GM08714 (cell line): ENCODE data around the gene MCCC2.
"Not testable (repeated sequence)": the region's sequence is repeated elsewhere in the genome, so short reads cannot be mapped to it uniquely, and the experiment has no call there.

Experiments used
- H3K4me3 ChIP-seq: fragments of 200-500 bp; sonication (Bioruptor generic); 2 replicates; pipeline ENCODE4 v1.5.1; 2014; ENCODE audit warnings: mild to moderate bottlenecking, low read length, inconsistent platforms
- ZNF274 ChIP-seq: IDR thresholded peaks from 2 replicates; pipeline ENCODE4 v1.6.1; 2012; ENCODE audit warnings: mild to moderate bottlenecking, low read depth, low read length

Gene MCCC2

DNA sequence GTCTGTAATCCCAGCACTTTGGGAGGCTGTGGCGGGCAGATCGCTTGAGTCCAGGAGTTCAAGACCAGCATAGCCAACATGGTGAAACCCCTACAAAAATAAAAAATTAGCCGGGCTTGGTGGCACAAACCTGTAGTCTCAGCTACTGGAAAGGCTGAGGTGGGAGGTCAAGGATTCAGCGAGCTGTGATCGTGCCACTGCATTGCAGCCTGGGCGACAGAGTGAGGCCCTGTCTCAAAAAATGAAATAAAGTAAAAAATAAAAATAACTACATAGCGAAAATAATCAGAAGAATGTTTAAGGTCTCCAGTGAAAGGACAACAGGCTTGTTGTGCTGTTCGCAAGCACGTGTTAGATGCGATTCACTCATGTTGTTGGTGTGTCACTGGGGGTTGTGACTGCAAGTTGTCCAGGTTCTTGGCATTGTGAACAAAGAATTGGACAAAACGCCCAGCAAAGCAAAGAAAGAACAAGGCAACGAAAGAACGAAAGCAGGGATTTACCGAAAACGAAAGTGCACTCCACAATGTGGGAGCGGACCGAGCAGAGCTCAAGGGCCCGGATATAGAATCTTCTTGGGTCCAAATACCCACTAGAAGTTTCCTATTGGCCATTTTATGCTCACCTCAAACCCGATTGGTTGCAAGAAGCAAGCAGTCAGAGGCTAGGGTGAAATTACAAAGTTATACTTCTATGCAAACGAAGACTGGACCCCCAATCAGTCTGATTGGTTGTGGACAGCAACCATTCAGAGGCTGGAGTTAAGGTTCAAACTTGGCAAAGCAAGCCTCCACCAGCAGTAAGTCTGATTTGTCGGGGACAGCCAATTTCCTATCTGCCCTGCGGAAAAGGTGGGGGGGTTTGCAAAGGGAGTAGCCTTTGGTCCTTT, 844 bp upstream of the MCCC2 start:
- TF ChIP-seq ZNF274, result no peak
- peak overlapping the region; percentile 99 for H3K4me3 ChIP-seq

- H3K4me3 ChIP-seq, result peak overlapping the region; percentile 99
- no peak for TF ChIP-seq ZNF274
Observed at GRCh38 chr5:71587766-71588532, 809 bp downstream of the MCCC2 start.

- TF ChIP-seq ZNF274, result no peak
- H3K4me3 ChIP-seq, result peak overlapping the region; percentile 99; the same call in 1 of the 2 replicates
Observed at GRCh38 chr5:71588533-71588885, 1.4 kb downstream of the MCCC2 start.

- no peak for TF ChIP-seq ZNF274
Observed at GRCh38 chr5:71589903-71590302, 2.8 kb downstream of the MCCC2 start.

GRCh38 chr5:71591100-71591499, 4.0 kb downstream of the MCCC2 start:
- no peak for TF ChIP-seq ZNF274

More at GRCh38 chr5:71589903-71590302, 2.8 kb downstream of the MCCC2 start:
- peak overlapping the region; percentile 22; the same call in 1 of the 2 replicates for H3K4me3 ChIP-seq

GRCh38 chr5:71596169-71596568, 9.0 kb downstream of the MCCC2 start:
- no peak overlapping the region for H3K4me3 ChIP-seq
- TF ChIP-seq ZNF274, result no peak

More at GRCh38 chr5:71591100-71591499, 4.0 kb downstream of the MCCC2 start:
- no peak overlapping the region for H3K4me3 ChIP-seq

DNA sequence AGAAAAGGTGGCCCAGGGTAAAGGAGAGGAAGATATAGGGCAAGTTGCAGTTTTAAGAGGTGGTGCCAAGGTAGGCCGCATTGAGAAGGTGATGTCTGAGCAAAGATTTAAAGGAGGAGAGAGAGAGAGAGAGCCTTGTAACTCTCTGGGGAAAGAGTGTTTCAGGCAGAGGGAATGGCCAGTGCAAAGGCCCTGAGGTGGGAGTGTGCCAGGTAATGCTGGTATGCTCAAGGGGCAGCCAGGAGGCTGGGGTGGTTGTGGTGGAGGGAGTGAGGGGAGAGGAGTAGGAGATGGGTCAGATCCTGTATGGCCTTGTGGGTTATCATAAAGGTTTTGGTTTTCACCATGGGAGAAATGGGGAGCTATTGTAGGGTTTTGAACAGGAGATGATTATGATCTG, 9.9 kb downstream of the MCCC2 start:
- no peak for TF ChIP-seq ZNF274
- H3K4me3 ChIP-seq, result no peak overlapping the region

DNA sequence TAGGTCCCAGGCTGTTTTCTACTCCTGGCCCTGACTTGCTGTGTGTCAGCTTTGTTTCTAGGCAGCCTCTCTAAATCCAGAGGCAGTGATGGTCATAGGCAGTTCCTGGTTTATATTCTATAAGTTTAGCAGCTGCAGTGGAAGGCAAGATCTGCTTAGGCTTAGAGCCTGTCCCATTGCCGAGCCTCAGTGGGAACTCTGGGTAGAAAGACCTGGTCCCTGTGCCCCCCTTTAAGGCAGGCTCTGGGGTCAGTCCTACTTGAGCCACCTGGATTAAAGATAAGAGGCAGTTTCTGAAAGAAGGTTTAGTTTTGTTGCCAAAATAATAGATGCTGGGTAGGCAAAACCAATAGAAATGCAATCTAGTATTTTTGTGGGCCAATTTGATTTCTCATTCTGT, 13.6 kb downstream of the MCCC2 start:
- TF ChIP-seq ZNF274, result no peak
- H3K4me3 ChIP-seq, result no peak overlapping the region

GRCh38 chr5:71601222-71602026, 14.3 kb downstream of the MCCC2 start:
- H3K4me3 ChIP-seq, result no peak overlapping the region
- TF ChIP-seq ZNF274, result no peak

DNA sequence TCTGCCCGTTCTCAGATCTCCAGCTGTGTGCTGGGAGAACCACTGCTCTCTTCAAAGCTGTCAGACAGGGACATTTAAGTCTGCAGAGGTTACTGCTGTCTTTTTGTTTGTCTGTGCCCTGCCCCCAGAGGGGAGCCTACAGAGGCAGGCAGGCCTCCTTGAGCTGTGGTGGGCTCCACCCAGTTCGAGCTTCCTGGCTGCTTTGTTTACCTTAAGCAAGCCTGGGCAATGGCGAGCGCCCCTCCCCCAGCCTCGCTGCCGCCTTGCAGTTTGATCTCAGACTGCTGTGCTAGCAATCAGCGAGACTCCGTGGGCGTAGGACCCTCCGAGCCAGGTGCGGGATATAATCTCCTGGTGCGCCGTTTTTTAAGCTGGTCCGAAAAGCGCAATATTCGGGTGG, 22.8 kb downstream of the MCCC2 start:
- H3K4me3 ChIP-seq, result not testable (repeated sequence)

DNA sequence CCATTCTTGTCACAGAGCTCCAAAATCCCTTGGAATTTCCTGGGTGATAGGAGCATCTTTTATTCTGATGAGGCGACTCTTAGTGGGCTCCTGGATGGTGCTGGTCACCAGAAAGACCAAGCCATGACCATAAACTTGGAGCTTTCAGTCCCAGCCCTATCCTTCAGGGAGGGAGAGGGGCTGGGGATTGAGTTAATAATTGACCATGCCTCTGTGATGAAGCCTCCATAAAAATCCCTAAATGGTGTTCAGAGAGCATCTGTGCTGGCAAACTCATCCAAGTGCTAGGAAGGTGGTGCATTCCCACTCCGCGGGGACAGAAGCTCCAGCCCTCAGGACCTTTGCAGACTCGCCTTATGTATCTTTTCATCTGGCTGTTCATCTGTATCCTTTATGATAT, 28.7 kb downstream of the MCCC2 start:
- no peak for TF ChIP-seq ZNF274
- no peak overlapping the region for H3K4me3 ChIP-seq

GRCh38 chr5:71620630-71621029, 33.5 kb downstream of the MCCC2 start:
- no peak for TF ChIP-seq ZNF274
- H3K4me3 ChIP-seq, result no peak overlapping the region

- H3K4me3 ChIP-seq, result no peak overlapping the region
- TF ChIP-seq ZNF274, result no peak
Observed at GRCh38 chr5:71621268-71621667, 34.1 kb downstream of the MCCC2 start.

GRCh38 chr5:71621741-71622140, 34.6 kb downstream of the MCCC2 start:
- no peak overlapping the region for H3K4me3 ChIP-seq
- no peak for TF ChIP-seq ZNF274
